Measurements from ENCODE around the gene GRM8.

GRM8 gene

DNA sequence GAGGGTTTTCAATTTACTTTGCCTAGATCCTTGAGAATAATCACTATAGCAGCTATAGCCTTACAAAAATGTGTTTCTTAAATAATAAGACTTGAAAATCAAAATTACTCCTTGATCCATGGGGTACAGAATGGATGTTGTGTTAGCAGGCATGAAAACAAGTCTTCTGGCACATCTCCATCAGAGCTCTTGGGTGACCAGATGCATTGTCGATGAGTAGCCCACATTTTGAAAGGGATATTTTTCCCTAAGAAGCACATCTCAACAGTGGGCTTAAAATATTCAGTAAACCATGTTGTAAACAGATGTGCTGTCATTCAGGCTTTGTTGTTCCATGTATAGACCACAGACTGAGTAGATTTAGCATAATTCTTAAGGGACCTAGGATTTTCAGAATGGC, 827.8 kb downstream of the GRM8 start:
- DNase-seq, result no peak

DNA sequence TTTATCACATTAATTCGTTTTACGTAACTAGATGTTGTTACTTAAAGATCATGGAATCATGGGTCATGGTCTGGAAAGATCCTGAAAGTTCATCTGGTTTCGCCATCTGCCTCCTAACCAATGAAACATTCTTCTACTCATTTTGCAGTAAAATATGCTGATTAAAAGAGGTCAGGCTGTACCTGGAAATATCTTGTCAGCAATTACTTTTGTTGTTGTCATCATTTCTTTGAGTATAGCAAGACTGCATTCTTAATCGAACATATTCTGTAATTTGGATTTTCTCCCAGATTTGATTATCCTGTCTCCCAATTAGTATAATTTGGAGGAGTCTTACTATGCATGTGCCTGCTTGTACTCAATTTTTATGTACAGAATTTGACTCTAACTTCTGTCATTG, 833.7 kb downstream of the GRM8 start:
- no peak for DNase-seq

DNA sequence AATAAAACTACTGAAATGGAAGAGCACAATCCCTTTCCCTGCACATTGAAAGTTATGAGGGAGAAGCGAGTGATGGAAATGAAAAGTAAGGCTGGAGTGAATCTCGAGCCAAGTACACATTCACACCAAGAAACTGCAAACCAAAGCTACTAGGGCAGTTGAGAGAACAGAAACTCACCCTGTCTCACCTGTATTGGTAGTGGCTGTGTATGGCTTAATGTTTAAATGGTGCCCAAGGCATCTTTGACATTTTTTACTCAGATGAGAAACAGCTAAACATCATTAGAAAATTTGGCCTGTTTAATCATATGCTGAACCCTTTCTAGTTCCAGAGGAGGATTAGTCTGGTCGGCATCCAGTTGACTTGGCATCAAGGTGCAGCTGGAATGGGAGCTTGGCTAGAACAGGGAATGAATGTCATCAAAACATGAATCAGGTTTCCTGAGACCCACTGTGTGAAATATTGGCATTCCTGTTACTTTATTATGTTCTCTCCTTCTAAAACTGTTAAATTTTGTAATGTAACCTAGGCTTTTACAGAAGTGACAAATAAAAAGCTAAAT, 840.8 kb downstream of the GRM8 start:
- no peak for DNase-seq

DNA sequence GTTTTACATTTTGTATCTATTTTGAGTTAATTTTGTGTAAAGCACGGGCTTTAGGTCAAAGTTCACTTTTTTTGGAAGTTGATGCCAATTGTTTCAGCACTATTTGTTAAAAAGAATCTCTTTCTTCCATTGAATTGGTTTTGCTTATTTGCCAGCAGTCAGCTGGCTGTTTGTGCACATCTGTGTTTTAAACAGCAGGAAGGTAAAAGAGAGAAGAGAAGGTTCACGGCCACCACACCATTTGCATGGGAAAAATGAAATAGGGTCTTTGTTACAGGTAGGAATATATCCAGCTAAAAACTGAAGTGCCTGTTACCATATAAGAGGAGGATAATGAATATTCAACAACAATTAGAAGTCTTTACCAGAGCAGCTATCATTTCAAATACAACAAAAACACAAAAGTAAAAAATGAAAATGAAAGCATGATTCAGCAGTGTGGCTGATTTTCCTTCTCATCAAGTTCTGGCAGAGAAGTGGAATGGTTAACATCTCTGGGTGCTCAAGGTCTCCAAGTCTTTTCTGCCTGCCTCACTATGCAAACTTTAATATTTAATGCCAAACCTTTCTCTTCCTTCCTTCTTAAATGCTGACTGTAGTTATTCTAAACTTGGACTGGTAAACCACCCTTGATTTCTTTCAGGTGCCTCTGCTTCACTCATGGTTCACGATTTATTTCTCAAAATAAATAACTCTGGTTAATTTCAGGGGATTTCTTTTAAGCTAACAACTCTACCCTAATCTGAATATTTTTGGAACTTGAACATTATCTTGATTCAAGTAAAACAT, 841.5 kb downstream of the GRM8 start:
- no peak for DNase-seq

DNA sequence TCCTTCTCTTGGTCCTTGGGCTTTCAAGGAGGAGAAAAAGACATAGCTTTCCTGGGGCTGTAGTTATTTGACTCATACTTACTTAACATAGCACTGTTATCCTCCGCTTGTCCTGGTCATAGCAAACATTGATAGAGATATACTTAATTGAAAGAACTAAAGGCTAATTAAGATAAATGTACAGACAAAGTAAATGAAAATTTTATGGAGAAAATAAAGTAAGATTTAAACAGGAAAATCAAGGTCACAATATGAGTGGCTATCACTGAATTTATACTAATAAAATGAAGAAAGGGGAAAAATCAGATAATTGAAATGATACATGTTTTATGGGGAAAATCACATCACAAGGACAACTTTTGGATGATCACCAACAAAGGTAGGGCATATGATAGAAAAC, 849.7 kb downstream of the GRM8 start:
- no peak for DNase-seq

DNA sequence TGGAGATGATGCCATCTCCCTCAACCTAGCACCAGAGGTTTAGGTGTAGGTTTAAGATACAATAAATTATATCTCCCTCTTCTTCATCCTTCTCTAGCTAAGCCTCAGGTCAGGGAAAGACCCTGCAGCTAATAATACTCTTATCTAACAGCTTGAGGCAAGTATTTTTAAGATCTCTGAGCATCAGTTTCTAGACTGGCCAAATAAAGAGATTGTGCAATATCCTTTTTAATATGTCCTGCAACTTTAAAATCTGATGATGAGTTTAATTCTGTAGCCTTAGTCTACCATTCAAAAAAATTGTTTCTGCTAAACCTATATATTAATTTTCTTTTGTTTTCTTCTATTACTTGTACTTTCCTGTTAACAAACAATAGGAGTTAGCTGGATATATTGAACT, 850.8 kb downstream of the GRM8 start:
- no peak for DNase-seq

DNA sequence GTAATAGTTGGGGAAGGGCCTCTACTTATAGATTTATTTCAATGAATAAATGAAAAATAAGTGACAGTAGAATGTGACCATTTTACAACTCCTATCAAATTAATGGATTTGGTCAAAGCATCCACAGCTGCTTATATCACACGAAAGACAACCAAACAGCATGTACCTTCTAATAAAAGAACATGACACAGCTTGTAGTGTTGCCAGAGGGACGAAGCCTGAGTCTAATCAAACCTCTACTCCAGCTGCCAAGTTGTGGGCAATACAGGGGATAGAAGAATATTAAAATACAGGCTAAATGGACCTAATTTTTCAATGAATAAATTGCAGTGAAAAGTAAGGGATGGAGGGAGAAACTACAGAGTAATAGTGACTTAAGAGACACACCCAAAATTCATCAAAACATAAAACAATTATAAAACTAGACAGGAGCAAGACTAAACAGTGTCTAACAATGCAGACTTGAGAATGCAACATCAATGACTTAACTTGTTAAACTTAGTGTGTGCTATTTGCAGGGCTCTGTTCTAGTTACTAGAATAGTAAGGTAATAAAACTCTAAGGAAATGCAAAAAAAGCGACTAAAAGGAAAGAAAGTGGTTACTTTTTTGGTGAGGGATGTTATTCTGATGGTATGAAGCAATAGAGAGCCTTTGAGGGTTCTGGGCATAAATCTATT, 853.8 kb downstream of the GRM8 start:
- DNase-seq, result no peak

DNA sequence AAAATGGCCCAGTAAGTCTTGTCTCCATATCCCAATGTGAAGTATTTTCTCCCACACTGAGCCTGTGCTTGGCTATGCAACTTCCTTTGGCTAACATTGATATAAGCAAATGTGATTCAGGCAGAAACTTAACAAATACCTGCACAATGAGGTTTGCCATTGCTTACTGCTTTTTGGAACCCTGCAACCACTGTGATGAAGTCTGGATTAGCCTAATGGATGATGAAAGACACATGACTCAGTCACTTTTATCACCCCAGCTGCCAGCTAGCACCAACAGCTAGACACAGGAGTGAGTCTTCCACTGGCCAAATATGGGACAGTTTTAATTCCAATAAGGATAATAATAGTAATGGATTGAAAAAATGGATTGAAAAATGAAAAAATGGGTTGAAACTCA, 854.5 kb downstream of the GRM8 start:
- no peak for DNase-seq

DNA sequence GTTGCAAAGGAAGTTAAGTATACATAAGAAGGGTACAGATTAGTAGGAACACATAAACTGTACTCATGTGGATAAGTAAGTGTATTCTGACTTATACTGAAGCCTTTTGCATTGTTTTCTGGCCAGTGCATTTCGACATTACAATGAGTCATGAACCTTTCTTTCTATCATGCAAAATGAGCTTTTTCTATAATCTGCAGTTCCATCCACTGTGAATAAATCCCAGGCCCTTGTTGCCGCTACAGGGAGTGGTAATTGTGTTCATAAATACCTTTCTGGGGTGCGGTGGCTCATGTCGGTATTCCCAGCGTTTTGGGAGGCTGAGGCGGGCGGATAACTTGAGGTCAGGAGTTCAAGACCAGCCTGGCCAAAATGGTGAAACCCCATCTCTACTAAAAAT, 858.3 kb downstream of the GRM8 start:
- DNase-seq, result no peak

All from fibroblast of skin of abdomen (primary cell).